Activated CD4-positive, alpha-beta T cell treated with anti-CD3 and anti-CD28 coated beads for 48 hours (primary cell): ENCODE results near the gene C20orf96.
A peak's percentile ranks its signal among the peaks of the same experiment; 100 is the strongest.

Experiments
- DNase-seq: peaks from one replicate; pipeline ENCODE4 v3.0.0-alpha.2; 2020

Gene C20orf96

DNA sequence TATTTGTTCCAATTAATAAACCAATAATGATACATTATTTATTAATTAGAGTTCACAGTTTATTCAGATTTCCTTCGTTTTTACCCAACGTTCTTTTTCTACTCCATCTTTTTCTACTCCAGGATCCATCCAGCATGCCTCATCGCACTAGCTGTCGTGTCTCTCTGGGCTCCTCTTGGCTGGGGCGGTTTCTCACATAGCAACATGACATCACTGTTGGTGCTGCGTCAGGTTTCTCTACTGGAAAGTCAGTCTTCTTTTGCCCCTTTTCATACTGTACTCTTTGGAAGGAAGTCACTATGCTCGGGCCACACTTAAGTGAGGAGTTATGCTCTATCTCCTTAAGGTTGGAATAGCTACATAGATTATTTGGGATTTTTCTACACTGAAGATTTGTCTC lies 21.1 kb upstream of the C20orf96 start:
- no peak for DNase-seq

DNA sequence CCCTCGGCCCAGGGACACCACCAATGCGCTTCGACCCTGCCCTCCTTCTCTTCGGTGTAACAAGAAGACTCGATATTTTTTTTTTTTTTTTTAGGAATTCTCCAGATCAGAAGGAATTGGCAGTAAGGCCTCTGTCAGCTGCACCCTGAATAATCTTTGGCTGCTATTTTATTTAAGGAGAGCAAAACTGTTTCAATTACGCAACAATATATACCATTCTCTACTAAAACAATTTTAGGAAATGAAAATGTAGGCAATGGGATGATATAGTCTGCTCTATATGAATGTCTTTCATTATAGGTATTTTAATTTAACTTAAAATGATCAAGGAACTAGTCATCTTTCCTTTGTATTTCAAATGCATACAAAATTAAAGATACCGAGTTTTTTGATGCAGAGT lies 20.1 kb upstream of the C20orf96 start:
- DNase-seq = no peak

DNA sequence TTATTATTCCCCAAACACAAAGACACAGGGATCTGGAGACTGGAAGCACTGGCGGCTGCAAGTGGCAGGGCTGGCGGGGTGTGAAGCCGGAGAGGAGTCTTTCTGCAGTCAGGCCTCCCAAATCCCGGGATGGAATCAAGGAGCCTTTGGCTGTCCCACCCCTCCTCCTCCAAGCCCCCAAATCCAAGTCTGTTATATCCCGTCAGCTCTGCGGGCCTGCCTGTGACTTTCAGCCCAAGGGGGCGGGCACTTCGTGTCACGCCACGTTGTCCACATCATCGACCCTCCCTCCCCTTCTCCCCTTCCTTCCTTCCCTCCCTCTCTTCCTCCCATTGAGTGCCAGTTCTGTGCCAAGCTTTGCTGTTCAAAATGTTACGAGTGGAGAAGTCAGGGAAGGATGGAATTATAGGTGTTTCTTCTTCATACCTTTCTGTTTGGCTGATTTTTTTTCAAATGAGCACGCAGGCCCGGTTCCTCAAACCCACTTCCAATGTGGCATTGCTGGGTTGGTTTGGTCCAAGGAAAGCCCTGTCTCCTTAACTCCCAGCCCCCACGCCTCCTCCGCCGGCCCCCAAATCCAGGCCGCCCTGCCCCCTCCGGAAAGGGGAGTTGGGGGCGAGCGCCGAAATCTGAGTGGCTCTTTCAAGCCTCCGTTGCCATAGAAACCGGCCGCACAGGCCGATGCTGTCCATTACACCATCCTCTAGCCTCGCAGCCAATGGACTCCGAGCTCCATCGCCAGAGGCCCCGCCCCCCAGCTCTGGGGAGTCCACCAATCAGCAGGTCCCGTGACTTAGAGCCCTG lies 19.5 kb upstream of the C20orf96 start:
- peak; percentile 95 for DNase-seq

DNA sequence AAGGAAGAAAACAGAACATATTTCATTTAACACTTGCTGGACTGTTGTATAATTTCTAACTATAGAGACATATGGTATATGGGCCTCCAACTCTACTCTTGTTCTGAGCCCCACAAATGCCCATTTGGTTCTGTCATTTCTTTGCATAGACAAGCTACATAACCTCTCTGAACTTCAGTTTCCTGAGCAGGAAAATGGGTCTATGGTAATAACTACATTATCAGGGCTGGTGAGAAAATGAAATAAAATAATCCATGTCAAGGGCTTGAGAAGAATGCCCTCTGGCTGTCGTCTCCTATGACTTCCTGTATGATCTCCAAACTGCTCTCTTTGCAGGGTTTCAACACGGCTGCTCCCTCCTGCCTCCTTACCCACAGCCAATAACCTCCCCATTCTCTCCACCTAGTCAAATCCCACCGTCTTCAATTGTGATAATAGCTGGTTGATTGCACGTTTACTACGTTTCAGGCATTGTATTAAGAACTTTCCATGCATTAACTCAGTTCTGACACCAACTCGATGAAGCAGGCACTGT lies 18.8 kb upstream of the C20orf96 start:
- no peak for DNase-seq

DNA sequence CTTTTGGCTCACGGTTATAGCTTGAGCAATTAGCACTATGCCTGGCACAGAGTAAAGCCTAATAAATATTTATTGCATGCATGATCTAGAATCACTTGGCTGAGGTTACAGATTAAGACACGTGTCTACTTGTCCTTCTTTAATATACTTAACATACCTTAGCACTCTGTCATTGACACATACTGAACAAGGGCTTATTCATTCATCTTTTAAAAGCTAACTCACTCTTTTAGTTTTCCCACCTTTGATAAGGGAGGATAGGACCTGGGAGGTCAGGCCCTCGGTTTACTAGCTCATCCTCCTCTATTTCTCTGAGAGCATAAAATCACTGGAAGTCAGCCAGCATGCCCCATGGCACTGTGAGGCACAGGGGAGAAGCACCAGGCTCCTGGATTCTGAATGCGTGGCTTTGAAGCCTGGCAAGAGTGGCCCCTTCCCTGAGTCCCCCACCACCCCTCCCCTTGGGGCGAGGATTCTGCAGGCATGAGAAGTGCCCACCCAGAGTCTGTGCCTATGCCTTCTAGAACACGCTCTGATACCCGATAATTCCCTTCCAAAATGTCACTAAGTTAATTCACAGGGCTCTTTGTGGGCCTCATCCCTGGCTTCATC lies 18.0 kb upstream of the C20orf96 start:
- no peak for DNase-seq

DNA sequence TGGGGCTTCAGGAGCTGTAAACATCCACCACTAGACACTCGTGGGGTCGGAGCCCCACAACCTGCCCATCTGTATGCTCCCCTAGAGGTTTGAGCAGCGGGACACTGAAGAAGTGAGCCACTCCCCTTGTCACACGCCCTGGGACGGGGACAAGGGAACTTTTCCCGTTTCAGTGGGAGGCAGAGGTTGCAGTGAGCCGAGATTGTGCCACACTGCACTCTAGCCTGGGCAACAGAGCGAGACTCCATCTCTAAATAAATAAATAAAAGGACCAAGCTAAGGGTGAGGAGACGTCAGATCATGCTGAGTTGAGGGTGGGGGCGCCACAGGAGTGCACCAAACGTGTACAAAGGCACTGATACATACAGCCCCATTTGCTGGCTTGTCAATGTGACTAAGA lies 15.2 kb upstream of the C20orf96 start:
- no peak for DNase-seq

DNA sequence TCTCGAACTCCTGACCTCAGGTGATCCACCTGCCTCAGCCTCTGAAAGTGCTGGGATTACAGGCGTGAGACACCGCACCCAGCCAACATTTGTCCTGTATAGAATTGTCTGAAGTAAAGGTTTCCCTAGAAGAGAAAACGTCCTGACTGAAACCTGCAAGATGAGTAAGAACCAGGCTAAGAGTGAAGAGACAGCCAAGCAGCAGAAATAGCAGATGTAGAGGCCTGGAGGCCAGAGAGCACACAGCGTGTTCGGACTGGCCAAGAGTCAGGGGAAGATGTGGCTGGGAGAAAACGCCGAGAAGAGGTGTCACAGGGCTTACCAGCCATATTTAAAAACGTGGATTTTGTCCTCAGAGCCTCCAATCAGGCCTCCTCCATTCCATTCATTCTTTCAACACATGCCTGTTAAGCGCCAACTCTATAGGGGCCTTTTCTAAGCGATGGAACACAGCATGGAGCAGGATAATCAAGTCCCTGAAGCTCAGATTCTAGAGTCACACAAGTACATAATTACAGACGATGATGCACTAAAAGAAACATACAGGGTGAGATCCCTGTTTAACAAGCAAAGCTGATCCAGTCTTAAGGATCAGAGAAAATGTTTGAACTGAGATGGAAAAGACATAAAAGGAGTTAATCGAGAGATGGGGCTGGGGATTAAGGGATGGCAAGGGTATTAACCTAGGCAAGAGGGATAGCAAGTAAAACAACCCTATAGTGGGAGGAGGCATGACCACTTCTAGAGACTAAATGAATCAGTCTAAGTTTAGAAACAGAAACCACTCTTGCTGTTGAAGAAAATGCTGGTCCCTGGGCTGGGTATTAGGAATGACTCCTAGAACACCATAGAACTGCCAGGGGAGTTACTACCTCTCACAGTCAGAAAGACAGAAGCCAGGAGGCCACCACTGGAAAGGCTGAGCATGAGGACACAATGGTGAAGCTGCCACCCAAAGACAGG lies 11.6 kb upstream of the C20orf96 start:
- peak; percentile 24 for DNase-seq

DNA sequence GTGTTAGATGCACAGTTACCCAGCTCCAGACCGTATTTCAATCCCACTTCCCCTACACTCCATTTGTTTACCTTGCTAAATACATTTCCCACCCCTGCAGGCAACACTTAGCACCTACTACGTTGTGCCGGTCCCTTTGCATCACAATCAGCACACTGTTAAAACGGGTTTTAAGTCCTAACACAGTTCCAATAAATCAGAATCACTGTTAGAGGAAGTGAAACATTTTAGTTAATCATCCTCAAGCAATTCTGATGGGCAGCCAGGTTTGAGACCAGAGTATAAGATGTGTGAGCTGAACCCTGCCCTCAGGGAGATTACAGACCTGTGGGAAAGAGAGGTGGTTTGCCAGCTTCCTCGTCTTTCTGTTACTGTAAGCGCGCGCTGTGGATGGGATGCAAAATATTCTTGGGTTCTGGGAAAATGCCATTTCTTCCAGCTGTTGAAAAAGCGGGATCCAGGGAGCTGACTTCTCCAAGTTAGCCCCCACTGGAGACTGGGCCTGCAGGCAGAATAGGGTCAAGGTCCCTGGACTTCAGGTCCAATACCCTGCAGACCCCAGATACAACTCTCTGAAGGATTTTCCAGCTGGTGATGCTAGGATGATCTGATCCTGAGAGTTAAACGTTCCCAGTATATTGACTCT lies 9.9 kb upstream of the C20orf96 start:
- no peak for DNase-seq

DNA sequence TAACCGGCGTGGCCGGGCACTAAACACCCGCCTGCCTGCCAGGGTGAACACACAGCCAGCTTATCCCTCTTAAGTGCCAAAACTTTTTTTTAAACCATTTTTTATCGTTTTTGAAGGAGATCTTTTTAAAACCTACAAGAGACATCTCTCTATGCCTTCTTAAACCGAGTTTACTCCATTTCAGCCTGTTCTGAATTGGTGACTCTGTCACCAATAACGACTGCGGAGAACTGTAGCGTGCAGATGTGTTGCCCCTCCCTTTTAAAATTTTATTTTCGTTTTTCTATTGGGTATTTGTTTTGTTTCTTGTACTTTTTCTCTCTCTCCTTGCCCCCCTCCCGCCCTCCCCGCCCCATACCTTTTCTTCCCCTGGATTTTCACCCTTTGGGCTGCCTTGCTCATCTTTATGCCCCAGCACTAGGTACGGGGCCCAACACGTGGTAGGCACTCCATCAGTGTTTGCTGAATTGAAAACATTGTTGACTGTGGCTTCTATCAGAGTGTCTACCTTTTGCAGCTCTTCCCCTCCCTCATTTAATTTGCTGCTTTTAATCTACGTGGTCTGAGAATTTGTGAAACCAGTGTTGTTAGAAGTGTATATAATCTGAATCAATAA lies 8.3 kb upstream of the C20orf96 start:
- no peak for DNase-seq

DNA sequence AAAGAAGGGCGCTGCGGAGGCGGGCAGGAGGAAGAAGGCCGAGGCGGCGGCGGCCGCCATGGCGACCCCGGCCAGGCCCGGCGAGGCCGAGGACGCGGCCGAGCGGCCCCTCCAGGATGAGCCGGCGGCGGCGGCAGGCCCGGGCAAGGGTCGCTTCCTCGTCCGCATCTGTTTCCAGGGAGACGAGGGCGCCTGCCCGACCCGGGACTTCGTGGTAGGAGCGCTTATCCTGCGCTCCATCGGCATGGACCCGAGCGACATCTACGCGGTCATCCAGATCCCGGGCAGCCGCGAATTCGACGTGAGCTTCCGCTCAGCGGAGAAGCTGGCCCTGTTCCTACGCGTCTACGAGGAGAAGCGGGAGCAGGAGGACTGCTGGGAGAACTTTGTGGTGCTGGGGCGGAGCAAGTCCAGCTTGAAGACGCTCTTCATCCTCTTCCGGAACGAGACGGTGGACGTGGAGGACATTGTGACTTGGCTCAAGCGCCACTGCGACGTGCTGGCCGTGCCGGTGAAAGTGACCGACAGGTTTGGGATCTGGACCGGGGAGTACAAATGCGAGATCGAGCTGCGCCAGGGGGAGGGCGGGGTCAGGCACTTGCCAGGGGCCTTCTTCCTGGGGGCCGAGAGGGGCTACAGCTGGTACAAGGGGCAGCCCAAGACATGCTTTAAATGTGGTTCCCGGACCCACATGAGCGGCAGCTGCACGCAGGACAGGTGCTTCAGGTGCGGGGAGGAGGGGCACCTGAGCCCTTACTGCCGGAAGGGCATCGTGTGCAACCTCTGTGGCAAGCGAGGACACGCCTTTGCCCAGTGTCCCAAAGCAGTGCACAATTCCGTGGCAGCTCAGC lies 7.6 kb upstream of the C20orf96 start:
- peak; percentile 62 for DNase-seq

DNA sequence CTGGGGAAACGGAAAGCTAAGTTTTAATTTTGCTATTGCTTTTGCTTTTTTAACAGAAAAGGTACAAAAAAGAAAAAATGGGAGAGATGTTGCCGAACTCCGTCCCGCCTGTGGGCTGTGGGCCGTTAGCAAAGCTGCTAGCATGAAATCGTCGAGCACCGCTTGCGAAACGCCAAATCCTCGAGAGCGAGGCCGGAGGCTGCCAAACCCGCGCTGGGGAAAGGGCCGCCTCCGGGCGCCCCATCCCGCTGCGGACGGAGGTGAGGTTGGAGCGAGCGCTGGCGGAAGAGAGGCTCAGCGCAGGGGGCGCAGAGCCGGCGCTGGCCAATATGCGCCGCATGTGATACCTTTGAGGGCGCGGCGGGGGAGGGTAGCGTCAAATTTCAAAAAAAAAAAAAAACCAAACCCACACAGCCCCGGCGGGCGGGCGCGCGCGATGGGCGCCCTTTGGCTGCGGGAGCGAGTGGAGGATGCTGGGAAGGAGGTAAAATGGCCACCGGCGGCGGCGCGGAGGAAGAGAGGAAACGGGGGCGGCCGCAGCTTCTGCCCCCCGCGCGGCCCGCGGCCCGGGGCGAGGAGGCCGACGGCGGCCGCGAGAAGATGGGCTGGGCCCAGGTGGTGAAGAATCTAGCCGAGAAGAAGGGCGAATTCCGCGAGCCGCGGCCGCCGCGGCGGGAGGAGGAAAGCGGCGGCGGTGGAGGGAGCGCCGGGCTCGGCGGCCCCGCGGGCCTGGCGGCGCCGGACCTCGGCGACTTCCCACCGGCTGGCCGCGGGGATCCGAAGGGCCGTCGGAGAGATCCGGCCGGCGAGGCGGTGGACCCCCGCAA lies 6.8 kb upstream of the C20orf96 start, which contains the start of gene ZCCHC3:
Gene ZCCHC3, plus strand, starts transcription at position 473 of the 827 bp plus-strand sequence. Its CDS starts 17 bp downstream, at position 490.
- peak; percentile 89 for DNase-seq

DNA sequence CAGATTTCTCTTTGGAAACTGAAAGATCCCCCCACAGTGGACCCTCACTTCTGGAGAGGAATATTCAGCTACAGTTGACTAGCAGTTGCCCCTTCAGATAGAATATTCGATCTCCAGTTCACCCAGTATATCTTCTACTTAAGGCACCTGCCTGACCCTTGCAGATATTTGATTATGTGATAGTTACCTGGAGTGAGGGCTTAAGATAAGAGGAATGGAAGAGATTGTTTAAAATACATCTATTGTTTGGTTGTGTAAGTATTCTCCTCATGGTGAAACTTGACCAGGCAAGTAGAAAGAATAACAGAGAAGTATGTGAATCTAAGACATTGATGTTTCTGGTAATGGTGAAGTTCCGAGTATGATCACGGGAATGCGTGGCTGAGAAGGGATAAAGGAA lies 5.3 kb upstream of the C20orf96 start:
- DNase-seq = no peak

DNA sequence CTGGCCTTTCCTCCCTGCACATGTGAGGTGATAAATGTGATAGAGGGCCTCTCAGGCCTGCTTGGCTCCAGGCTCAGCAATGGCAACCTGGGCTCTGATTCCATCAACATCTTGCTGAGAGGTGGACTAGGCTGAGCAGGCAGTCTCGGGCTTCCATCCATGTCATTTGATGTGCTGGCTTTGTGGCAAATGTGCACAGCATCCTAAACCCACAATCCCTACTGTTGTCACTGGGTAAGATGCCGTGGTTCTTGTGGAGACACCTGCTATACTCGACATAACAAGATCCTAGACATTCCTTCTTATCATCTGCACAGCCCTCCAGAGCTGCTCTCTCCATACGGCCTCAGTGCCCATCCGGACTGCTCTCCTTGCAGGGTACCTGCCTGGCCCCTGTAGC lies 4.1 kb upstream of the C20orf96 start:
- DNase-seq = no peak

DNA sequence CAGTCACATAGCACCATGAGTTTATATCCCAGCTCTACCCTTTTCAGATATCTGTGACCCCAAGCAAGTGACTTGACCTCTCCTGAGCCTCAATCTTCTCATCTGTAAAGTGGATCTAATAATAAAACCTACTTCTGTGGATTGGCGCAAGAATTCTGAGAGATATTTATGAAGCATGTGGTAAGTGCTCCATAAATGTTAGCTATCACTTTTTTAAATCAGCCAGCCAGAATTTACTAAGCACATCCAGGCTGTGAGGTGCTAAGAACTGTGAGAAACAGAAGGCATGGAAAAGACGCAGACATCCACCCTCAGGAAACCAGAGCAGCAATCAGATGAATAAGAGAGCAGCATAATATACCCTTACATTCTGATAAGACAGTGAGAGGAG lies 862 bp downstream of the C20orf96 start:
- DNase-seq = no peak

DNA sequence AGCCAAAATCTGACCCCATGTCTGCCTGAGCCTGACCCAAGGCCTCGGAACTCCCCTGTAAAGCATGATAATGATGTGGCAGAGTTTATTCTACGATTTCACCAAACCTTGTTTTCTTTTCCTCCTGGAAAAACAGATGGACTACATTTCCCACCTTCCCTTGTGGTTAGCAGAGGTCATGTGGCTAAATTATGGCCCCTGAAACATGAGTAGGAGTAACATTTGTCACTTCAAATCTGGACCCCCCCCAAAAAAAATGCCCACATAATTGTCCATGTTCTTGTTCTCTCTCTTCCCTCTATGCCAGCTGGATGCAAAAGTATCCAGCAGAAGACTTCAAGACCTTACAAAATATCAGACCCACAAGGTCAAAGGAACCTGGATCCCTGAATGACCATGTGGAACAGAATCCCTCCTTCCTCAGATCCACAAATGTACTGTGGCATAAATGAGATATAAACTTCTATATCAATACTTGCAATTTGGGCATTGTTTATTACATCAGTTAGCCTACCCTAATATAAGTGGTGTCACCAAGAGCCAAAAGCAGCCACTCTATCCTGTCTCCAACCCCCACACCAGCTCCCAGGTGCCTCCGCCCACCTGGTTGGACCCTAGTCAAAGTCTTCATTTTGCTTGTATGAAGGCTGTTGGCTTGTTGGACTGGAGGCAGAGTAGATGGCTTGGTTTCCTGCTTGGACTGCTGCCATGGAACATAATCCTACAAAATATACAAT lies 1.4 kb downstream of the C20orf96 start:
- no peak for DNase-seq

DNA sequence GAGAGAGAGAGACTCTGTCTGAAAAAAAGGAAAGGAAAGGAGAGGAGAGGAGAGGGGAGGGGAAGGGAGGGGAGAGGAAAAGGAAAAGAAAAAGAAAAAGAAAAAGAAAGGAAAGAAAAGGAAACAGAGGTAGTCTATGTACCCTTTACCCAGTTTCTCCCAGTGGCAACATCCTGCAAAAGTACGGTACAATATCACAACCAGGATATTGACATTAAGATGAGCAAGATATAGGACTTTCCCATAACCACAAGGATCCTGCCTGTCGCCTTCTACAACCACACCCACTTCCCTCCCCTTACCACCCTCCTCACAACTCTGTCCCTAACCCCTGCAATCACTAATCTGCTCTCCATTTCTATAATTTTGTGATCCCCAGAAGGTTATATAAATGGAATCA lies 4.0 kb downstream of the C20orf96 start:
- no peak for DNase-seq

DNA sequence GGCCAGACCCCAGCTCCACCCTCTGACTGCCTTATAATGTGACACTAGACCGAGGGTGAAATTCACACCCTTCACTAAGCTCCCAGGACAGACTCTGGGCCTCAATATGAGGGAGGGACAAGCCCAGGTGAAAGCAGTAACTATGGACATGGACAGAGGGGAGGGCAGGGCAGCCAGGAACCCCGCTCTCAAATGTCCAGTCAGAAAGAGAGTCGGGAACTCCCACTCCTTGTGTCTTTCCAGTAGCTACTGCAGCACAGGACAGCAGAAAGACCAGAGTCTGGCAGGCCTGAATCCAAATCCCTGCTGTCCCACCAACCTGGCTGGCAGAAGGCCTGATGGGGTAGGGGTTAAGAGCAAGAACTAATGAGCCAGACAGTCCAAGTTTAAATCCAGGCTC lies 6.4 kb downstream of the C20orf96 start:
- DNase-seq = no peak

DNA sequence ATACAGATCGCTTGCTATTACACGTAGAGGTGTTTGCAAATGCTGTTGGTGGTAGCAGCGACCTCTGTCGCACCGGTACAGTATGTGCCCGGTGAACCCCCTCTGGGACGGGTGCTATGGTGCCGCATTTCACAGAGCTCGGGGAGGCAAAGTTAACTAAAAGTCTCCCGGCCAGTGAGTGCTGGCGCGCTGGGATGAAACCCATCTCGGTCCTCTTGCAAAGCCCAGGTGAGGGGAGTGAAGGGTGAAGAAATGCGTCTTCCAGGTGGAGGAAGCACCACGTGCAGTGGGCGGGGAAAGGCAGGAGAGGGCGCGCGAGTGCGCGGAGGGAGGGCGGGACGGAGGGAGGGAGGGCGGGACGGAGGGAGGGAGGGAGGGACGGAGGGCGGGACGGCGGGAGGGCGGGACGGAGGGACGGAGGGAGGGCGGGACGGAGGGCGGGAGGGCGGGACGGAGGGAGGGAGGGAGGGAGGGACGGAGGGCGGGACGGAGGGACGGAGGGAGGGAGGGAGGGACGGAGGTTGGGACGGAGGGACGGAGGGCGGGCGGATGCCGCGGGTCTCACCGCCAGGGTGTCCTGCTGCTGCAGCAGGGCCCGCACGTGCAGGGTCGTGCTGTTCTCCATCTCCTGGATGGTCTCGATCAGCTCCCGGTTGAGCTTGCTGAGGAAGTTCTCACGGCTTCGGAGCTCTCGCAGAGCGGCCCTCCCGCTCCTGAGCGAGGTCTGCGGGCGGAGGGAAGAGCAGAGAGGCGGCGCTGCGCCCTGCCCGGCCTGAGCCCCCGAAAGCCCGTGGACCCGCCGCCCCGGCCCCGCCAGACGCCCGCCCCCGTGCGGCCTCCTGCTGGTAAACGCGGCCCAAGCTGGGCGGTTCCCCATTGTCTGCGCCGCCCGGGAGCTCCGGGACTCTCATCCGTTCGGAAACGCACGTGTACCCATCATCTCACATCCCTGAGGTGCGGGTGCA lies 11.7 kb downstream of the C20orf96 start:
- DNase-seq = no peak
